GM19240 (cell line): ENCODE results near the gene SELPLG.

ENCODE experiments used
- DNase-seq: peaks from one replicate; pipeline ENCODE4 v3.0.0; 2011; ENCODE audit warnings: low spot score; ENCODE audit not compliant: insufficient read length

SELPLG gene

DNA sequence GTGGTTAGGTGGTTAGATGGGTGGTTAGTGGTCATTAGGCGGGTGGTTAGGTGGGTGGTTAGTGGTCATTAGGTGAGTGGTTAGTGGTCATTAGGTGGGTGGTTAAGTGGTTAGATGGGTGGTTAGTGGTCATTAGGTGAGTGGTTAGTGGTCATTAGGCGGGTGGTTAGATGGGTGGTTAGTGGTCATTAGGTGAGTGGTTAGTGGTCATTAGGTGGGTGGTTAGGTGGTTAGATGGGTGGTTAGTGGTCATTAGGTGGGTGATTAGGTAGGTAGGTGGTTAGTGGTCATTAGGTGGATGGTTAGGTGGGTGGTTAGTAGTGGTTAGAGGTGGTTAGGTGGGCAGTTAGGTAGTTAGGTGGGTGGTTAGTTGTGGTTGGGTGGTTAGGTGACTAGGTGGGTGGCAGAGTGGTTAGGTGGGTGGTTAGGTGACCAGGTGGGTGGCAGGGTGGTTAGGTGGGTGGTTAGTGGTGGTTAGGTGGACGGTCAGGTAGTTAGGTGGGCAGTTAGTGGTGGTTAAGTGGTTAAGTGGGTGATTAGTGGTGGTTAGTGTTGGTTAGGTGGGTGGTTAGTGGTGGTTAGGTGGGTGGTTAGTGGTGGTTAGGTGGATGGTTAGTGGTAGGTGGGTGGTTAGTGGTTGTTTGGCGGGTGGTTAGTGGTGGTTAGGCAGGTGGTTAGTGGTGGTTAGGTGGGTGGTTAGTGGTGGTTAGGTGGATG, 27.8 kb downstream of the SELPLG start:
- DNase-seq: no peak

DNA sequence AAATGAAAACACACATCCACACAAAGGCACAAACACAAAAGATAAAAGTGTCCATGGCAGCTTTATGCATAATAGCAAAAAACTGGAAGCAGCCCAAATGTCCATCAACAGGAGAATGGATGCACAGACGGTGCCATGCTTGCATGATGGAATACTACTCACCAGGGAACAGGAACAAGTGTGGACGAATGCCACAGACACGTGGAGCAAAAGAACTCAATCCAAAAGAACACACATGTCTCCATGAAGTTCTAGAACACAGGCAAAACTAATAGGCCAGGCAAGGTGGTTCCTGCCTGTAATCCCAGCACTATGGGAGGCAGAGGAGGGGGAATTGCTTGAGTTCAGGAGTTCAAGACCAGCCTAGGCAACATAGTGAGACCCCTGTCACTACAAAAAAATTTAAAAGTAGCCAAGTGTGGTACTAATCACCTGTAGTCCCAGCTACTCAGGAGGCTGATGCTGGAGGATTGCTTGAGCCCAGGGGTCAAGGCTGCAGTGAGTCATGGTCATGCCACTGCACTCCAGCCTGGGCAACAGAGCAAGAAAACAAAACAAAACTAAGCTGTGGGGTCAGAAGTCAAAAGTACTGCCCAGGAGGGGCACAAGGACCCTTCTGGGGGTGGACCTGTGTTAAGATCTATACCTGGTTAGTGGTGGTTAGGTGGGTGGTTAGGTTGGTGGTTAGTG, 28.5 kb downstream of the SELPLG start:
- no peak for DNase-seq

DNA sequence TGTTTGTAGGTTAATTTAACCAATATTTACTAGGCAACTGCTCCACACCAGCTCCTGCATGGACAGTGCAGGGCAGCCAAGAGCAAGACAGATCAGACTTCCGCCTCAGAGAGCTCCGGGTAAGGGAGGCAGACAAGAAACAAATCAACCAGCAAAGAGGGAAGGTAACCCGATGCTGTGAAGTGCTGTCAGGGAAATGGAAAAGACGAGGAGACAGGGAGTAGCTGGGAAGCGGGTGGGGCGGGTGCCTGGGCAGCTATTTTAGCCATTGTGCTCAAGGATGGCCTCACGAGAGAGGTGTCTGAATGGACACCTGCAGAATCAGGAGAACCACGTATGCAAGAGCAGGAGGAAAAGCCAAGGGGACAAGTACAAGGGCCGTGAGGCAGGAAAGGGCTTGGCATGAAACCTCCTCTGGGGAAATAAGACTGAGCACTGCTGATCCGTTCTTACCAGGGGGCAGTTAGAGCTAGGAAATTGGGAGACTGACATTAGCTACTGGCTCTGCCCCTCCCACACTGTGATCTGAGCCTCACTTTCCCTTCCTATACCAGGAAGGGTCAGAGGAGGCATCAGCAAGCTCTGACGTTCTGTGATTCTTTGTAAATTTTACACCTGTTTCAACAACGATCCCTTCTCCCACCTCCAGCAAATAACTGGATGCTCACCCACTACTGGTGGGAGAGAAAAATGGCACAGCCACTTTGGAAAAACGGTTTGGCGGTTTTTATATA, 29.3 kb downstream of the SELPLG start:
- DNase-seq: no peak

DNA sequence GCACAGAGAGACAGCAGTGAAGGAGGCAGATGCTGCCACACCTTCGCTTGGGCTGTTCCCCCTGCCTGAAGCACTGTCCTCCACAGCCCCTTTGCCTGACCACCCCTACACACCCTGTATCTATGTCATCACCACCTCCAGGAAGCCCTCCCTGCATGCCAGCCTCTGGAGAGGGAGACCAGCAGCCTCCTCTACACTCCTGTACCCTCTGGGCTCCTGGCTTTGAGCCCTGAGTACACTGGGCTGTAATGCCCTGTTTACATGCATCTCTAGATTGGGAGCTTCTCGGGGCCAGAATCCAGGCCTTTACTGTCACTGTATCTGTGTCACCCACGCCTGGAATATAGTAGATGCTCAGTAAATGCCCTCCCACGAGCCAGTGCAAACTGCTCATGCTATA, 30.0 kb downstream of the SELPLG start:
- no peak for DNase-seq

DNA sequence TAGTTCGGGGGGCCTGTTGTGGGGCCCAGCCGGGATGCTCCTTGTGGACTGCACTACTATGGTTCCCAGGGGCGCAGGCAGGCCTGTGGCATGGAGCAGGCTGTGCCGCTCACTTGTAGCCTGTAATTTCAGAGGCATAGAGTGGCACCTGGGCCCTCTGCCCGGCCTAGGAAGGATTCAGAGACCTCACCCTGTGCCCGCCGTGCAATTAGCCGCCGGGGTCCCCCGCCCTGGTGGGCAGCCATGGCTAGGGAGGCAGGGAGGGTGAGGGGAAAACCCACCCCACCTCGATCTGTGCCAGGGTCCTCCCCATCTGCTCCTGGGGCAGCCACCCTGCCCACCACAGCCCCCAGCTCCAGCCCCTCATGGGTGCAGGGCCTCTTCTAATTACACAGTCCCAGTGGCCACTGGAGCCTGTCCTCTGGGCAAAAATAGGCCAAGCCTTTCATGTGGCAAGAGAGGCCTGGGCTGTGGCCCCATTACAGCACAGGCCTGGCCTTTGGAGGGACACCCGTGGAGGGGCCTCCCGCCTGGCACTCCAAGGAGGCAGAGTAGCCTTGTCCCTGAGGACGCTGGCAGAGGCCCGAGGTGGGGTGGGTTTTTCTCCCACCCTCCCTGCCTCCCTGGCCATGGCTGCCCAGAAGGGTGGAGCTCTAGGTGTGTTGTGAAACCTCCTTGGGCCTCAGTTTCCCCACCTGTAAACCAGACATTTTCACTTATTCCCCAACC, 30.6 kb downstream of the SELPLG start:
- no peak for DNase-seq

DNA sequence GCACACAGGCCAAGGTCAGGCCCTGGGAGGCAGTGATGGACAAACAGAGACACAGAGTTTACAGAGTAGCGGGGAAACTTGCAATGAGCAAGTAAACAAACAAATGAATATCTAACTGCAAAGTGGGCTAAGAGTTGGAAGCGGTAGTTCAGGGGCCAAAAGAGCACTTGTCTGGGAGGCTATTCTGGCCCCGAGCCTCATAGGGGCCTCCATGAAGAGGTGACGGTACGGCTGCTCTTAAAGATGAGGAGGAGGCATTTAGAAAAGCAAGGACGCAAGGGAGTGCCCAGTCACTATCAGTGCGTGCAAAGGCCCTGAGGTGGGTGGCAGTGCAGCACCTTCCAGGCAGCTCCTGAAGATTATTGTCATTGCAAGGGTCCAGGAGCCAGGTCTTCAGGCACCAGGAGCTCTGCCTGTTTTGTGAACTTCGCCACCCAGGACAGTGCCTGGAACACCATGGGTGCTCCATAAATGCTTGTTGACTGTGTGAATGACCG, 31.4 kb downstream of the SELPLG start:
- DNase-seq: no peak

DNA sequence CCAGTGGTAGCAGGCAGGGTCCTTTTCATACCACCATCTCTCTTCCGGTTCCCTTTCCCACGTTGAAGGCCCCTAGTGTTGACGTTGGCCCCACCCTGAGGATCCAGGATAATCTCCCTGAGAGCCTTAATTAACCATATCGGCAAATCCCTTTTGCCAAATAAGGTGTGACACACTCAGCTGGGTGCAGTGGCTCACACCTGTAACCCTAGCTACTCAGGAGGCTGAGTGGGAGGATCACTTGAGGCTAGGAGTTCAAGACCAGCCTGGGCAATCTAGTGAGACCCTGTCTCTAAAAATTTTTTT, 33.0 kb downstream of the SELPLG start:
- no peak for DNase-seq

DNA sequence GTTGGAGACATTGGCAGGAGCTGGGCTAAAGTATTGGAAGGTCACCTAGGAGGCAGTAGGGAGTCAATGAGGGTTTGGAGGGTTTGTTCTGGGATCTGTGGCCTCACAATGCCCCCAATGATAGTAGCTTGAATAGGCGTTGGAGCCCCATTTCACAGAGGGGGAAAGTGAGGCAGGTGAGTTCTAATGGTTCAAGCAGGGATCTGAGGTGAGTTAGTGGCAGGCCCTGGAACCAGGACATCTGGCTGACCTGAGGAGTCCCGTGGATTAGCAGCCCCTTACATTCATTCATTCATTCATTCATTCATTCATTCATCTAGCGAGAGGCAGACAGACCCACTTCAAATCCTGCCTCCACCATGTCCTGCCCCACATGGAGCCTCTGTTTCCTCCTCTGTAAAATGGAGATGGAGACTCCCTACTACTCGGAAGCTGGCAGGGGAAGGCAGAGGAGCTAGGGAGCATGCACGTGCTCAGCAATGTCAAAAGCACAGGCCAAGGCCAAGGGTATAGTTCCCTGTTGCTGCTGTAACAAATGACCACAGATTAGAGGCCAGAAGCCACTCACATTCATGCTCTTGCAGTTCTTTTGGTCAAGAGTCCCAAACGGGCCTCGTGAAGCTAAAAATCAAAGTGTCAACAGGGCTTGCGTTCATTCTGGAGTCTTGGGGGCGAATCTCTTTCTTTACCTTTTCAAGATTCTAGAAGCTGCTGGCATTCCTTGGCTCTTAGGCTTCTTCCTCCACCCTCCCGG, 33.6 kb downstream of the SELPLG start:
- DNase-seq: no peak

DNA sequence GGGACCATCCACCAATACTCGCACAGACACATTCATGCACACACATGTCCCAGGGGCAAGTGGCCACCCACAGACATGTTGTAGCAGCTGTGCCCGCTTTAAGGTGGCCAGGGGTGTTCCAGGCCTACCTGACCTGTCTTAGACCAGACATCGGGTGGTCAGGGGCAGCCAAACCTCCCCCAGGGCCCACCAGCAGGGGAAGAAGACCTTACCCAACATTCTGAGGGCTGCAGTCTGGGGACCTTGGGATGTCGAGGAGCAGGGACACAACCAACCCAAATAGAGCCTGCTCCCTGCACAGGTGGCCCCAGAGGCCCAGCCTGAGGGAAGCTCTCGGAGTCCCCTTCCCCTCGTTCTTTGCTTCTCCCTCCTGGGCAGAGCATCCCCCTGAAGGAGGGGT, 34.2 kb downstream of the SELPLG start:
- DNase-seq: no peak

DNA sequence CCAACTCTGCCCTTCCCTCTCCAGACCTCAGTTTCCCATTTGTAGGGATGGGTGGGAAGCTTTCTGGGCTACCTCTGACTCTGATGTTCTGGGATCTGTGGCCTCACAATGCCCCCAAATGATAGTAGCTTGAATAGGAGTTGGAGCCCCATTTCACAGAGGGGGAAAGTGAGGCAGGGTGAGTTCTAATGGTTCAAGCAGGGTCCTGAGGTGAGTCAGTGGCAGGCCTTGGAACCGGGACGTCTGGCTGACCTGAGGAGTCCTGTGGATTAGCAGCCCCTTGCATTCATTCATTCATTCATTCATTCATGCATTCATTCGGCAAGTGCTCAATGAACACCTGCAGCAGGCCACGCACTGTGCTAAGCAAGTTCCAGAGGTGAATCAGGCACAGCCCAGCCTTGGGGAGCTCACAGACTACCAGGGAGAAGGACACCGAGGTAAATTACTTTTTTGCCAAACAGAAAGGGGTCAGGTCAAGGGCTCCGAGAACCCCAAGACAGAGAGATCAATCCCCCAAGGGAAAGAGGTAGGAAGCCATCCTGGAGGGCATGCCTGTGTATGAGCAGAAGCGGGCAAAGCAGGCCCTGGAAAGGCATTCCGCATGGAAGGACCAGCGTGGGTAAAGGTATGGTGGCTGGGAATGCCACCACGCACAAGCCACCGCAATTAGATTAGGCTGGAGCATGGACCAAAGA, 35.0 kb downstream of the SELPLG start:
- no peak for DNase-seq

DNA sequence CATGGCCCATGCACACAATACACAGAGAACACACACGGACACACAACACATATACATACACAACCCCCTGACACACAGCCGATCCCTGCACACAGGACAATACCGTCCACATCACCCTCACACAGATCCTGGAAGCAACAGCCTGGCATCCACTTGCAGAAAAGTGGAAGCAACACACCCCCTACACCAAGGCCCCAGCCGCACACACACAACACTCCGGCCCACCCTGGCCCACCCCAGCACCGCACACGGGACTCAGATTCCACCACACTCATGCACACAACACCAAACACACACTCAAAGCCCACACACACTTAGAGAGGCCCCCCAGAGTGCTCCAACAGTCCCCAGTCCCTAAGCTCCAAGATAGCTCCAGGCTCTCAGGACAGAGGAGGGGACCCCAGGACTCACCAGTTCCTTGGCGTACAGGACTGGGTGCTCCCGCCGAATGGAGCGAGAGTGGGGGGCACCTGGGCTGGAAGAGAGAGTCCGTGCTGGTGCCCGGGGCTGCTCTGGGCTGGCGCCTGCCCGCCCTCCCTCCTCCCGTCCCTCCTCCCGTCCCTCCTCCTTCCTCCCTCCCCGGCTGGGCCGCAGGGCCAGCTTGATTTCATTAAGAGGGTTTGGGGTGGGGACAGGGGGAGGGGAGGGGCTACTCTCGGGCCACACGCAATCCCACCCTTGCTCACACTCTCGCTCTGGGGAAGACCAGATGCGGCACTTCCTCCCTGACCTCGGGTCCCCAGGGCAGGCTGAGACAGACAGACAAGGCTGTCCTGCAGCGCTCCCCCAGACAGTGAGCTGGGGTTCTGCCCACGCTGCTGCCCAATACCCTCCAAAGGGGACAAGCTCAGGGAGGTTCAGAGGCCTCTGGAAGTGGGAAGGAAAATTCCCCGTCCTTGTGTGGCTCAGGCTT, 35.9 kb downstream of the SELPLG start, which contains the start of gene TMEM119:
Gene TMEM119 (minus strand): TSS at position 526 of the 913 bp plus-strand sequence. CDS start 5,701 bp downstream, outside the sequence.
- no peak for DNase-seq

DNA sequence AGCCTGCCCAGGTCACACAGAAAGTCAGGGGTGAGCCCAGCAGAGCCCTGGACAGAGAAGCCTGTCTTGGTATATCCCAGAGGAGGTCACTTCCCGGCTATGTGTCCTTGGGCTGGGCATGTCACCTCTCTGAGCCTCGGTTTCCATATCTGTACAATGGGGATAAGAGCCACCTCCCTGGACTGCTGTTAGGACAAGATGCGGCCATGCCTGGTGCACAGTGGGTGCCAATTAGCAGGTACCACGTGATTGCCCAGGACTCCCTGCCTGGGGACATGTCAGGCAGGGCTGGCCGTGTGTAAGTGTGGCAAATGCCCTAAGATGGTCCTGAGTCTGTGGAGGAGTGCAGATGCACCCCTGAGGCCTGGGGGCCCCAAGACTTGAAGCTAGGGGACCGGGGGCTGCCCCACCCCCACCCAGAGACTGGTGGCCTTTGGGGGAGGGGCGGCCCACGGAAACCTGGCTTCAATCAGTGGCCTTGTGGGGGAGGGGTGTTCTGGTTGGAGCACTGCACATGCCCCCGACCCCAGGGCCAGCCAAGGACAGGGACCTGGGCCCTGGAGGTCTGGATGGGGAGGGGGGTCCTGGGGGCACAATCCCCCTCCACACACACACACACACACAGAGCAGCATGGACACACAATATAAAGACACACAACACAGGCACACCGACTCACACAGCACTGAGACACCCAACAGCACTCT, 36.7 kb downstream of the SELPLG start:
- DNase-seq: no peak

DNA sequence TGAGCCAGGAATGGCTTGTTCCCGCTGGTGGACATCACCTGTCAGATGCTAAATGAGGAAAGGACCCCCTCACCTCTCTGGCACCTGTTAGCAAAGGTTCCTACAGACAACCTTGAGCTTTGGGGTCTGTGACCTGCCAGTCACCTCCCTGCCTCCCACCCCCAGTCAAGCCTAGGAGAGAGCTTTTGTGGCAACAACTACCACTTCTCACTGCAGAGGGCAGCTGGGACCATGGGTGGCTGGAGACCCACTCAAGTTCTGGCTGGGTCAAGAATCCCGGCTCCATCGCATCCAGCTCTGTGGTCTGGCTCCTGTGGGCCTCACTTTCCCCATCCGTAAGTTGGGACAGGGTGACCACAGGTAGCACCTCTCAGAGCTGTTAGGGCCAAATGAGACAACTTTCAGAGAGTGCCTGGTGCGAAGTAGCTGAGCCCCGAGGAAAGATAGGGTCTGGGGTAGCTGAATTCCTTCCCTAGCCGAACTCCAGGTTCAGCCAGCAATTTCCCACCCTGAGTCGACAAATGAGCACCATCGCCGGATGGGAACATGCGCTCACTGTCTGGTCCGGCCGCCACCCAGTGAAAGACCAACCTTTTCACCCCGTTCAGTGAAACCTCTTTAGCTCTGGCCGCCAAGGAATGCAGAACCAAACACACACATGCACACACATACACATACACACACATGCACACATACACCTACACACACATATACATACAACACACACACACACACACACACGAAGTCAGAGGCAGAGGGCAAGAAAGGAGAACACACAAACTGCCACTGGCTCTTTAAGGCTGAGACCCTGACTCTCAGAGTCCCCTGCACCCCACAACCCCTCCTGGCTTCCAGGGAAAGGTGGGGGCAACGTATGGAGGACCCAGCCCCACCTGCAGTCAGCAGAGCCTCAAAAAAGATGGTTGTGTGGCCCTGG, 37.7 kb downstream of the SELPLG start:
- DNase-seq: no peak

DNA sequence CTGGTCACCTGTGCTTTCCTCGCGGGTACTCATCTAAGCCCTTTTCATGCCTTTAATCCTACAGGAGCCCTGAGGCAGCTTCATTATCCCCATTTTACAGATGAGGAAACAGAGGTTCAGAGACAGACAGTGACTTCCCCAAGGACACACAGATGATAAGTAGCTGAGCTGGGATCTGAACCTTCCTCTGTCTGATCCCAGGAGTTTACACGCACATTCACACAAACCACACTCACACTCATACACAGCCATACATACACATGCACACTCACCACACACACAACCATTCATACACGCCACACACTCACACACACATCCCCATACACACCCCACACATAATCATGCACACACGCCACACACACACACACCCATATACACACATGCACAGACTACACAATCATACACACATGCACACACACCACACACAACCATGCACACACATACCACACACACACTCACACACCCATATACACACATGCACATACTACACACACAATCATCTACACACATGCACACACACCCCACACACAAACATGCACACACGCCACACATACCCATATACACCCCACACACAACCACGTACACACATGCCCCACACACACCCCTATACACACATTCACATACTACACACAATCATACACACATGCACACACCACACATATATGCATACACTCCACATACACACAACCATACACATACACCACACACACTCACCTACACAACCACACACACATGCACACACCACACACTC, 38.6 kb downstream of the SELPLG start:
- no peak for DNase-seq

DNA sequence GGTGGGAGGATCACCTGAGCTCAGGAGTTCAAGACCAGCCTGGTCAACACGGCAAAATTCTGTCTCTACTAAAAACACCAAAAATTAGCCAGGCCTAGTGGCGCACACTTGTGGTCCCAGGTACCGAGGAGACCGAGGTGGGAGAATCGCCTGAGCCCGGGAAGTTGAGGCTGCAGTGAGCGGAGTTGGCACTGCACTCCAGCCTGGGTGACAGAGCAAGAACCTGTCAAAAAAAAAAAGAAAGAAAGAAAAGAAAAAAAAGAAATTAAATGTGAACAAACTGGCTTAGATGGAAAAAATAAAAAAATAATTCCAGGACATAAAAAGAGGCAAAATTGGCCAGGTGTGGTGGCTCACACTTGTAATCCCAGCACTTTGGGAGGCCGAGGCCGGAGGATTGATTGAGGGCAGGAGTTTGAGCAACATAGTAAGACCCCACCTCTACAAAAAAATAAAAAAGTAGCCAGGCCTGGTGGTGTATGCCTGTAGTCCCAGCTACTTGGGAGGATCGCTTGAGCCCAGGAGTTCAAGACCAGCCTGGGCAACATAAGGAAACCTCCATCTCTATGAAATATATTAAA, 39.3 kb downstream of the SELPLG start:
- DNase-seq: no peak
